ENCODE results near the gene TMEM175. TPM values are rescaled to one million over a fixed set of nuclear protein-coding genes. Genes with fewer than 3 reads are reported as not detected.
A peak's percentile ranks its signal among the peaks of the same experiment; 100 is the strongest.

The TMEM175 gene
- polyA plus RNA-seq, 1 of the 3 experiments (the other 2 are of a cell fraction) = 54.2 TPM

DNA sequence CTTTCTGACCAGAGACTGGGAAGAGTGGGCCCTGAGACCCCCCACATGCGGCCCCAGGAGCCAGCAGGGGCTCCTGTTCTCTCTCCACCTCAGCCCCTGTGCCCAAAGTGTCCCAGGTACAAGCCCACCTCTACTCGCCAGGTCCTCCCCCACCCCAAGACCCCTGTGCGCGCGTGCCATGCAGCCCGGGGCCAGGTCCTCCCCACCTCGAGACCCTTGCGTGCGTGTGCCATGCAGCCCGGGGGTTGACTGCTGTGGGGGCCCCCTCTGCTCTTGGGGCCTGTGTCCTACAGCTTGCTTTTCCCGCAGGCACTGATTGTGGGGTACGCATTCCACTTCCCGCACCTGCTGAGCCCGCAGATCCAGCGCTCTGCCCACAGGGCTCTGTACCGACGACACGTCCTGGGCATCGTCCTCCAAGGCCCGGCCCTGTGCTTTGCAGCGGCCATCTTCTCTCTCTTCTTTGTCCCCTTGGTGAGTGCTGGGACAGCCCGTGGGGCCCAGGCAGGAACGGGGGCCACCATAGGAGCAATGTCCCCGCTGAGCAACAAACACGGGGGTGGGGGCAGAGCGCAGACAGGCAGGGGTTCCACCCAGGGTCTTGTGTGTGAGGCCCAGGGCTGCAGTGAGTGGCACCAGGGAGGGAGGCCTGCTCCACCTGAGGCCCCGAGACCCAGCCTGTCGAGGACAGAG lies 20.8 kb downstream of the TMEM175 start:
- TF ChIP-seq, protein P1, sequence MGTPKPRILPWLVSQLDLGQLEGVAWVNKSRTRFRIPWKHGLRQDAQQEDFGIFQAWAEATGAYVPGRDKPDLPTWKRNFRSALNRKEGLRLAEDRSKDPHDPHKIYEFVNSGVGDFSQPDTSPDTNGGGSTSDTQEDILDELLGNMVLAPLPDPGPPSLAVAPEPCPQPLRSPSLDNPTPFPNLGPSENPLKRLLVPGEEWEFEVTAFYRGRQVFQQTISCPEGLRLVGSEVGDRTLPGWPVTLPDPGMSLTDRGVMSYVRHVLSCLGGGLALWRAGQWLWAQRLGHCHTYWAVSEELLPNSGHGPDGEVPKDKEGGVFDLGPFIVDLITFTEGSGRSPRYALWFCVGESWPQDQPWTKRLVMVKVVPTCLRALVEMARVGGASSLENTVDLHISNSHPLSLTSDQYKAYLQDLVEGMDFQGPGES (IDR thresholded peaks at IDR 0.05; ENCODE audit: low read depth, low read length) = no peak
- no peak for TF ChIP-seq GATA2 (CRISPR knock-in tag; IDR thresholded peaks at IDR 0.05)
- TF ChIP-seq RCOR1 (IDR thresholded peaks at IDR 0.05; ENCODE audit: low read length) = no peak
- TF ChIP-seq NFIC (IDR thresholded peaks at IDR 0.05; ENCODE audit: borderline replicate concordance) = no peak
- no peak for TF ChIP-seq FOXJ3 (CRISPR knock-in tag; IDR thresholded peaks at IDR 0.05)
- TF ChIP-seq ELF1 (IDR thresholded peaks at IDR 0.05) = no peak
- TF ChIP-seq, protein P2, sequence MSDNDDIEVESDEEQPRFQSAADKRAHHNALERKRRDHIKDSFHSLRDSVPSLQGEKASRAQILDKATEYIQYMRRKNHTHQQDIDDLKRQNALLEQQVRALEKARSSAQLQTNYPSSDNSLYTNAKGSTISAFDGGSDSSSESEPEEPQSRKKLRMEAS (IDR thresholded peaks at IDR 0.05; ENCODE audit: low read depth) = no peak
- TF ChIP-seq, protein P3, sequence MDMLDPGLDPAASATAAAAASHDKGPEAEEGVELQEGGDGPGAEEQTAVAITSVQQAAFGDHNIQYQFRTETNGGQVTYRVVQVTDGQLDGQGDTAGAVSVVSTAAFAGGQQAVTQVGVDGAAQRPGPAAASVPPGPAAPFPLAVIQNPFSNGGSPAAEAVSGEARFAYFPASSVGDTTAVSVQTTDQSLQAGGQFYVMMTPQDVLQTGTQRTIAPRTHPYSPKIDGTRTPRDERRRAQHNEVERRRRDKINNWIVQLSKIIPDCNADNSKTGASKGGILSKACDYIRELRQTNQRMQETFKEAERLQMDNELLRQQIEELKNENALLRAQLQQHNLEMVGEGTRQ (IDR thresholded peaks at IDR 0.05; ENCODE audit: borderline replicate concordance, low read depth, low read length) = no peak
- no peak for TF ChIP-seq FOSL2 (IDR thresholded peaks at IDR 0.05; ENCODE audit: borderline replicate concordance, low read depth)
- no peak for TF ChIP-seq SIN3A (IDR thresholded peaks at IDR 0.05; ENCODE audit: borderline replicate concordance, low read depth, low read length)
- no peak for TF ChIP-seq NRF1 (IDR thresholded peaks at IDR 0.05; ENCODE audit: low read depth, low read length)
- TF ChIP-seq, protein P4, sequence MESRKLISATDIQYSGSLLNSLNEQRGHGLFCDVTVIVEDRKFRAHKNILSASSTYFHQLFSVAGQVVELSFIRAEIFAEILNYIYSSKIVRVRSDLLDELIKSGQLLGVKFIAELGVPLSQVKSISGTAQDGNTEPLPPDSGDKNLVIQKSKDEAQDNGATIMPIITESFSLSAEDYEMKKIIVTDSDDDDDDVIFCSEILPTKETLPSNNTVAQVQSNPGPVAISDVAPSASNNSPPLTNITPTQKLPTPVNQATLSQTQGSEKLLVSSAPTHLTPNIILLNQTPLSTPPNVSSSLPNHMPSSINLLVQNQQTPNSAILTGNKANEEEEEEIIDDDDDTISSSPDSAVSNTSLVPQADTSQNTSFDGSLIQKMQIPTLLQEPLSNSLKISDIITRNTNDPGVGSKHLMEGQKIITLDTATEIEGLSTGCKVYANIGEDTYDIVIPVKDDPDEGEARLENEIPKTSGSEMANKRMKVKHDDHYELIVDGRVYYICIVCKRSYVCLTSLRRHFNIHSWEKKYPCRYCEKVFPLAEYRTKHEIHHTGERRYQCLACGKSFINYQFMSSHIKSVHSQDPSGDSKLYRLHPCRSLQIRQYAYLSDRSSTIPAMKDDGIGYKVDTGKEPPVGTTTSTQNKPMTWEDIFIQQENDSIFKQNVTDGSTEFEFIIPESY (IDR thresholded peaks at IDR 0.05; ENCODE audit: borderline replicate concordance, low read depth) = no peak
- TF ChIP-seq FOXM1 (IDR thresholded peaks at IDR 0.05; ENCODE audit: low read depth) = no peak
- TF ChIP-seq, protein P5, sequence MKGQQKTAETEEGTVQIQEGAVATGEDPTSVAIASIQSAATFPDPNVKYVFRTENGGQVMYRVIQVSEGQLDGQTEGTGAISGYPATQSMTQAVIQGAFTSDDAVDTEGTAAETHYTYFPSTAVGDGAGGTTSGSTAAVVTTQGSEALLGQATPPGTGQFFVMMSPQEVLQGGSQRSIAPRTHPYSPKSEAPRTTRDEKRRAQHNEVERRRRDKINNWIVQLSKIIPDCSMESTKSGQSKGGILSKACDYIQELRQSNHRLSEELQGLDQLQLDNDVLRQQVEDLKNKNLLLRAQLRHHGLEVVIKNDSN (IDR thresholded peaks at IDR 0.05; ENCODE audit: borderline replicate concordance, low read depth) = no peak
- TF ChIP-seq TCF12 (IDR thresholded peaks at IDR 0.05) = no peak
- TF ChIP-seq MEF2A (IDR thresholded peaks at IDR 0.05; ENCODE audit: borderline replicate concordance, low read depth) = no peak
- TF ChIP-seq JUND (IDR thresholded peaks at IDR 0.05) = no peak
- no peaks in the 10 kb centered on the region for H3K9me3 ChIP-seq
- H3K4me1 ChIP-seq (ENCODE audit: control insufficient read depth in 1 of 2, insufficient read depth in 2 of 2, low read depth in 1 of 2, low read length in 1 of 2) = no peaks in the 10 kb centered on the region
- no peak overlapping the region for H3K27ac ChIP-seq (ENCODE audit: low read depth in 2 of 2, low read length in 1 of 2)
- H2AFZ ChIP-seq (ENCODE audit: low read depth) = no peak overlapping the region
- H3K9ac ChIP-seq = no peak overlapping the region
- POLR2A ChIA-PET = no interaction called here
- no peaks in the 10 kb centered on the region for H3K27me3 ChIP-seq (ENCODE audit: insufficient read depth)
- 92% methylated on average over 15 of the region's 28 CpGs for WGBS (ENCODE audit: low lambda C conversion rate)
- no peaks in the 10 kb centered on the region for H3K9me2 ChIP-seq
- H3F3A ChIP-seq (replicated peaks; ENCODE audit: insufficient read depth) = no peaks in the 10 kb centered on the region
- CTCF ChIA-PET = no interaction called here
- peaks cover 0 to 5% of the 10 kb centered on the region in 2 experiments for H3K36me3 ChIP-seq (replicated peaks in 1 of 2; ENCODE audit: control insufficient read depth in 1 of 2, insufficient read depth in 2 of 2, low read length in 1 of 2)
- no peak overlapping the region for H3K4me2 ChIP-seq
- no peak overlapping the region for H3K4me3 ChIP-seq (ENCODE audit: low read depth in 2 of 2, low read length in 1 of 2)
- no peaks in the 10 kb centered on the region for H4K20me1 ChIP-seq (ENCODE audit: insufficient read depth)
- DNase-seq = peak; percentile 17
- no peaks in the 10 kb centered on the region for H3K79me2 ChIP-seq (ENCODE audit: insufficient read depth)

Measured in SK-N-SH (cell line).